Ishikawa (cell line): ENCODE results near the gene ASB17.

ENCODE experiments used
- CEBPB ChIP-seq: IDR thresholded peaks from 2 replicates; pipeline ENCODE4 v1.6.1; 2012
- CREB1 ChIP-seq: IDR thresholded peaks from 2 replicates; pipeline ENCODE4 v1.6.1; 2012; ENCODE audit warnings: low read depth
- EGR1 ChIP-seq: IDR thresholded peaks from 2 replicates; pipeline ENCODE4 v1.6.1; 2012
- EP300 ChIP-seq: IDR thresholded peaks from 2 replicates; pipeline ENCODE4 v1.6.1; 2012; ENCODE audit warnings: borderline replicate concordance
- FOXM1 ChIP-seq: IDR thresholded peaks from 2 replicates; pipeline ENCODE4 v1.6.1; 2012; ENCODE audit warnings: low read depth, borderline replicate concordance
- NFIC ChIP-seq: IDR thresholded peaks from 2 replicates; pipeline ENCODE4 v1.6.1; 2012
- RAD21 ChIP-seq: IDR thresholded peaks from 2 replicates; pipeline ENCODE4 v1.6.1; 2012; ENCODE audit warnings: low read depth
- TAF1 ChIP-seq: IDR thresholded peaks from 2 replicates; pipeline ENCODE4 v1.6.1; 2012; ENCODE audit warnings: low read depth, mild to moderate bottlenecking
- TCF12 ChIP-seq: IDR thresholded peaks from 2 replicates; pipeline ENCODE4 v1.6.1; 2012; ENCODE audit warnings: low read depth
- TEAD4 ChIP-seq: IDR thresholded peaks from 2 replicates; pipeline ENCODE4 v1.6.1; 2012
- YY1 ChIP-seq: IDR thresholded peaks from 2 replicates; pipeline ENCODE4 v1.6.1; 2012; ENCODE audit warnings: low read depth
- ZBTB7A ChIP-seq: IDR thresholded peaks from 2 replicates; pipeline ENCODE4 v1.6.1; 2012; ENCODE audit warnings: low read depth
- TF ChIP-seq, protein P1 (sequence below): IDR thresholded peaks from 2 replicates; pipeline ENCODE4 v1.6.1; 2012; ENCODE audit warnings: low read depth, mild to moderate bottlenecking
- TF ChIP-seq, protein P2 (sequence below): IDR thresholded peaks from 2 replicates; pipeline ENCODE4 v1.6.1; 2012
- TF ChIP-seq, protein P3 (sequence below): IDR thresholded peaks from 2 replicates; pipeline ENCODE4 v1.6.1; 2012

Gene ASB17

GRCh38 chr1:75964760-75965408, 32.7 kb upstream of the ASB17 start:
- TF ChIP-seq EGR1 (no peak), RAD21 (no peak)

- TF ChIP-seq, protein P1, sequence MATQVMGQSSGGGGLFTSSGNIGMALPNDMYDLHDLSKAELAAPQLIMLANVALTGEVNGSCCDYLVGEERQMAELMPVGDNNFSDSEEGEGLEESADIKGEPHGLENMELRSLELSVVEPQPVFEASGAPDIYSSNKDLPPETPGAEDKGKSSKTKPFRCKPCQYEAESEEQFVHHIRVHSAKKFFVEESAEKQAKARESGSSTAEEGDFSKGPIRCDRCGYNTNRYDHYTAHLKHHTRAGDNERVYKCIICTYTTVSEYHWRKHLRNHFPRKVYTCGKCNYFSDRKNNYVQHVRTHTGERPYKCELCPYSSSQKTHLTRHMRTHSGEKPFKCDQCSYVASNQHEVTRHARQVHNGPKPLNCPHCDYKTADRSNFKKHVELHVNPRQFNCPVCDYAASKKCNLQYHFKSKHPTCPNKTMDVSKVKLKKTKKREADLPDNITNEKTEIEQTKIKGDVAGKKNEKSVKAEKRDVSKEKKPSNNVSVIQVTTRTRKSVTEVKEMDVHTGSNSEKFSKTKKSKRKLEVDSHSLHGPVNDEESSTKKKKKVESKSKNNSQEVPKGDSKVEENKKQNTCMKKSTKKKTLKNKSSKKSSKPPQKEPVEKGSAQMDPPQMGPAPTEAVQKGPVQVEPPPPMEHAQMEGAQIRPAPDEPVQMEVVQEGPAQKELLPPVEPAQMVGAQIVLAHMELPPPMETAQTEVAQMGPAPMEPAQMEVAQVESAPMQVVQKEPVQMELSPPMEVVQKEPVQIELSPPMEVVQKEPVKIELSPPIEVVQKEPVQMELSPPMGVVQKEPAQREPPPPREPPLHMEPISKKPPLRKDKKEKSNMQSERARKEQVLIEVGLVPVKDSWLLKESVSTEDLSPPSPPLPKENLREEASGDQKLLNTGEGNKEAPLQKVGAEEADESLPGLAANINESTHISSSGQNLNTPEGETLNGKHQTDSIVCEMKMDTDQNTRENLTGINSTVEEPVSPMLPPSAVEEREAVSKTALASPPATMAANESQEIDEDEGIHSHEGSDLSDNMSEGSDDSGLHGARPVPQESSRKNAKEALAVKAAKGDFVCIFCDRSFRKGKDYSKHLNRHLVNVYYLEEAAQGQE, result no peak
- no peak for TF ChIP-seq EP300
- no peak for TF ChIP-seq CEBPB
- no peak for TF ChIP-seq EGR1
- no peak for TF ChIP-seq RAD21
- no peak for TF ChIP-seq ZBTB7A
- TF ChIP-seq, protein P2, sequence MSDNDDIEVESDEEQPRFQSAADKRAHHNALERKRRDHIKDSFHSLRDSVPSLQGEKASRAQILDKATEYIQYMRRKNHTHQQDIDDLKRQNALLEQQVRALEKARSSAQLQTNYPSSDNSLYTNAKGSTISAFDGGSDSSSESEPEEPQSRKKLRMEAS, result no peak
- no peak for TF ChIP-seq TEAD4
Observed at GRCh38 chr1:75954586-75954985, 22.4 kb upstream of the ASB17 start.

DNA sequence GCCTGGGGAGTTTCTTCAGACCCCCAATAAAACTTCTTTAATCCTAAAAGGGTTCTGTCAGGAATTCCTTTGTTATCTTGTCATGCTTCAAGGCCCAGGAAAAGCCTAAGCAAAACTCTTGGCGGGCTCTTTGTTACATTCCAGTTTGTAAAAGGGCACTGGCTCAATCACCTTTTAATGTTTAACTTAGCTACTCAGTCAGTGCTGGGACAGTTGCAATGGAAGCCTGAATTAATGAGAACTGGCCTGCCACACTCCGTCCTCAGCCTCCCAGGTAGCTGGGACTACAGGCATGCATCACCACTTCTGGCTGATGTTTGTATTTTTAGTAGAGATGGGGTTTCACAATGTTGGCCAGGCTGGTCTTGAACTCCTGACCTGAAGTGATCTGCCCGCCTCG, 21.3 kb upstream of the ASB17 start:
- TF ChIP-seq, protein P3, sequence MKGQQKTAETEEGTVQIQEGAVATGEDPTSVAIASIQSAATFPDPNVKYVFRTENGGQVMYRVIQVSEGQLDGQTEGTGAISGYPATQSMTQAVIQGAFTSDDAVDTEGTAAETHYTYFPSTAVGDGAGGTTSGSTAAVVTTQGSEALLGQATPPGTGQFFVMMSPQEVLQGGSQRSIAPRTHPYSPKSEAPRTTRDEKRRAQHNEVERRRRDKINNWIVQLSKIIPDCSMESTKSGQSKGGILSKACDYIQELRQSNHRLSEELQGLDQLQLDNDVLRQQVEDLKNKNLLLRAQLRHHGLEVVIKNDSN, result no peak
- TF ChIP-seq EGR1 (no peak), TCF12 (no peak), TEAD4 (no peak), YY1 (no peak), EP300 (no peak), CREB1 (no peak), FOXM1 (no peak), ZBTB7A (no peak), TAF1 (no peak), RAD21 (no peak), NFIC (no peak), CEBPB (no peak)
- TF ChIP-seq, protein P2, result no peak
- TF ChIP-seq, protein P1, result no peak

DNA sequence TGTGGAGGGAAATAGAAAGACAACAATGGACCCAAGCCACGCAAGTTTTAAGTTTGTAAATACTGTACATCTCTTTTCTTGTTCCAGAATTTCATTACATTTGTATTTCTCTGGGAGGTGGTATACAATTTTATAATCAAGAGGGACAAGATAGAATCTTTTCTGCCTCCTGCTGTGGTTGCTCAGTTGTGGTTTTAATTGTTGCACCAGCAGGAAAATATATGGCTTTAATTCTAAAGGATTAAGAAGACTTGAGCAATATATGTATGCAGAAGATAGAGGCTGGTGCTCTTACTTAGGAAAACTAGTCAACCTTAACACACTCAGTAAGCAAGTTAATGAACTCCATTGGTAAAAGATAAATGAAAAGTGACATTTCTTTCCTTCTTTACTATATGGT, 19.8 kb upstream of the ASB17 start:
- TF ChIP-seq EP300 (no peak), FOXM1 (no peak), NFIC (no peak), RAD21 (no peak), EGR1 (no peak), CEBPB (no peak), YY1 (no peak), TEAD4 (no peak), TAF1 (no peak)
- TF ChIP-seq, protein P1, result no peak

DNA sequence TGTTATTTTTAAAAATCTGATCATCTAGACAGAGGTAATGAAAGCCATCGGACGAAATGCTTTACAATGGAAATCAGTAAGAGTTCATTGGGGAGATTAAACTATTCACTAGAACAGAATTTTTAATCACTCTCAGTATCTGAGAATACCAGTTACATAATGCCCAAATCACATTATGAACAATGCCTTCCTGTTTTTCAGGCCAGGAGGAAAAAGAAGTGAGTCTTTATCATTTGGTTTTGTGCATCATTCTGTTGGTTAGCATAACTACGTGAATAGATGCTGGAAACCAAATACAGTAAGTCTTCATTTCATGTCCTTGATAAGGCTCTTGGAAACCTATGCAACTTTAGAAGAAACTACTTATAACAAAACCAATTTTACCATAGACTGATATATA, 18.0 kb upstream of the ASB17 start:
- TF ChIP-seq YY1 (no peak), TCF12 (no peak), EP300 (no peak), NFIC (no peak), FOXM1 (no peak), TEAD4 (no peak)
